ENCODE results near the gene SSBP3.

SSBP3 gene

GRCh38 chr1:54263601-54264226 is 142.5 kb downstream of the SSBP3 start:
- DNase-seq, result no peak

- no peak for DNase-seq
These were observed 143.9 kb downstream of the SSBP3 start for GRCh38 chr1:54262244-54262643.

- DNase-seq, result no peak
These were observed 145.4 kb downstream of the SSBP3 start for GRCh38 chr1:54260810-54261209.

DNA sequence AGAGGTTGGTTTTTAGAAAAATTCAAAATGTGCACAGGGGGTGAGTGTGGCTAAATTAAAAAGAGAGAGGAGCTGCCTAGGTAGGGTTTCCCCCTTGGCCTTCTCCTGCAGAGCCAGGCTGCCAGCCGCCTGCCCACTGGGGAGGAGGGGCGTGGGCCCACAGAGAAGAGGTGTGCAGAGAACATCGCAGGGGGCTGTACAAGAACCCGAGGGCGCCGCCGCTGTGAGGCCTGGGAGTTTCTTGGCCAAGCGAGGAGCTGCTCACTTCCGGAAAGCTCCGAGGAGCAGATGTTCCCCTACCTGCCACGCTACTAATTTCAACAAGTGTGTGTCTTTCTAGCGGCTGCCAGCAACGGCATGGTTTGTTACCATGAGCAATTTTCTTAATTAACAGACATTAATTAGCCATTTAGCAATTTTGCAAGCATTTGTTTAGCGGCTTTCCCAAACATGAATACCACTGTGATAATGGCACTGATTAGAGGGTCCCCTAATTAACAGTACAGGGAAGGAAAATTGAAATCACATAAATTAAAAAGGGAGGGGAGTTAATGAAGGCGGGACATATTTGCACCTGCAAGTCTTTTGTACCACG is 146.6 kb downstream of the SSBP3 start:
- DNase-seq, result no peak

DNA sequence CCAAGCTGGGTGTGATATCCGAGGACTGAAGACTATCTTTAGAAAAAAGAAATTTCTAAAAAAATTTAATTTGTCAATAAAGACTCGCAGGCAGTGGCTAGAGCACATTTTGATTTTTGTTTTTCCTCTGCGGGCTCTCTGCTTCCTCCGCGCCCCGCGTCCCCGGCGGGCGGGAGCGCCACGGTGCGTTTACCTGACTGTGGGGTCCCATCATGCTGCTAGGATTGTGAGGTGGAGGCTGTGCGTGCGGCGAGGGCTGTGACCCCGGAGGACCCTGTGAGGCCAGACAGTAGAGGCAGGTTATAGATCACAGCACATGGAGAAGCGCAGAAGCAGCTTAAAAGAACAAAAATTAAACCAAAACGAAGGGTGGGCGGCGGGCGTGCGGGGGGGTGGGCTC is 148.3 kb downstream of the SSBP3 start:
- no peak for DNase-seq

- DNase-seq, result no peak
These were observed 148.9 kb downstream of the SSBP3 start for GRCh38 chr1:54257346-54257620.

DNA sequence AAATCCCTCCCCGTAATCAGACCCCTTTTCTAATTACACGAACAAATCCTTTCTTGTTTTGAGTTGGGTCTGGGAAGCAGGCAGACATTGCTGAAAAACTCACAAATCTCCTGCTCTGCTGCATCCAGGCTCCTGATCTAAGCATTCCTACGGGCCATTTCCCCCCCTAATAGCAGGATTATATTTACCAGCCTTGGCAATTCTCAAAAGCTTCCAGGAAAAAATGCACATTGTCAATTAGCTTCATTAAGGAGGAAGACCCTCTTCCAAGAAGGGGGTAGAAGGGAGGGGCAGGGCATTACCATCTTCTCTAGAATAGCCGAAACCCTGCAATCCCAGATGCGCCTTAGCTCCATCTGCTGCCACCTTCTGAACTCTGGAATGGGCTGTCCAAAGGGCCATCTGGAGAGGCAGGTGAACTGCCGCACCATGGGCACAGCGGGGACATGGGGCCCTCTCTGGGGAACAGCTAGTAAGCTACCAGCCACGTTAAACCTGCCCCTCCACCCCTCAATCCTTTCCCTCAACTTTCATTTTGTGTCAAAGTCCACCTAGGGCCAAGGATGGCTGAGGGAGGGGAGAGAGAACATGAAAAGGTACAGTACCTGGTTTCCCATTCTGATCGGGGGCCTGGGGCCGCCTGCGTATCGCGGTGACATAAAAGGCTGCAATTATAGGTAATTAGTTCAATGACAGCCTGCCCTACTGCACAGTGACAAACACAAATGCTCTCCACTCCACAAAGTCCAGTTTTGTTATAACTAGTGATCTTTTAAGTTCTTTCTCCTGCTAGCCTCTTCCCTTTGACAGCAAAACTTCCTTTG is 149.5 kb downstream of the SSBP3 start:
- DNase-seq, result no peak

DNA sequence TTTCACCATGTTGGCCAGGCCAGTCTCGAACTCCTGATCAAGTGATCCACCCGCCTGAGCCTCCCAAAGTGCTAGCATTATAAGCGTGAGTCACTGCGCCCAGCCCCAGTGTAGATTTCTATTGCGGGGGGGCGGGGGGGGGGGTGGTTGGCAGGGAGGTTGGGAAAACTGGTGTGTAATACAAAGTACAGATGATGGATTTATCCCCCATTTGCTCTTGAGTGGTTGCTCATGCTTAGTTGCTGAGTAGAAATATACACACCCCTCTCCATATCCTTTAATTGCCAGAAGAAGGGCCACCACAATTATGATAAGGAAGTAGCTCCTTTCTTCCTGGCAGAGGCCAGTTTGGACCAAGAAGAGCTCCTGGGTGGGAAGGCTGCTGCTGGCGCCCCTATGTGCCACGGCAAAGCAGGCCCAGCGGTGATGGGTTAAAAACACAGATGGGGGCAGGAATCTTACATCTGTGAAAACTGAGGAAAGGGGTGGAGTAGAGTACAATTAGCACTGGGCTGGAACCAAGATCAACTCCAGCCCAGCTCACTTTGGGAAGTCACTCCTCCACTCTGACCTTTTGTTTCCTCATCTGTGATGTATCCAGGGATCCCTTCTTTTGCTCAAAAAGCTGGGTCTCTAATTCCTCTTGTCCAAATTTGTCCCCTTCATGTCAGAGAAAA is 151.0 kb downstream of the SSBP3 start:
- no peak for DNase-seq

DNA sequence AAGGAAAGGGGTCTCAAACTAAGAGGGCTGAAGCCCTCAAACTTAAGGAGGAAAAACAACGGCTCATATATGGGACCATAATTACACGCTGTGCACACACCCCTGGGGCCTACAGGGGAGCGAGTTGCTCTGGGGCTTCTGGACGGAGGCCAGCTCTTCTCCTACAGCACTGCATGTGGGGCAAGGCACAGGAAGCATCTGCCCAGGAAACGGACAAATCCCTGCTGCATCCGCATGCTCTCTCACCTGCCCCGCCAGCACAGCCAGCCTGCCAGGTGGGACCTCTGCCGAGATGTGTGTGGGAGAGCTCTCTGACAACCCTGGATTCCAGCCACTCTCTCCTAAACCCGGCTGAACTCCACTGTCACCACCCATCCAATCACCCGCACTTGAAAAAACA is 152.1 kb downstream of the SSBP3 start:
- DNase-seq, result peak; percentile 83 to 89

DNA sequence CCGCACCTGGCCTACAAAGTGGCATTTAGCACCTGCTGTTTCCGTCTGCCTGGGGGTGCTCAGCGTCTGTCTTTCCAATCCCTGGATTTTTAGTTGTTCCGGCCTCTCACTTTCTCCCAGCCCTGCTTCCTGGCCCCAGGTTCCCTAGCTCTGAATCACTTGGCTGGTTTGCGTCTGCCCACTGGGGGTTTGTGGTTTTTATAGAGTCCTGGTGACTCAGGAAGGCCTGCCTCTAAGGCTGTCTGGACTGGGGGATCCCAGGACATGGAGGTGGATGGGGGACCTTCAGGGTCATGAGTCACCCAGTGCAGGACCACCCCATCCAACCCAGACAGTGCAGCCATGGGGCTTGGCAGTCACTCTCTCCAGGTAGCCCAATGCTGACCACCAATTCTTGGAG is 152.7 kb downstream of the SSBP3 start:
- no peak for DNase-seq

- no peak for DNase-seq
These were observed 153.7 kb downstream of the SSBP3 start for GRCh38 chr1:54252371-54252936.

GRCh38 chr1:54250670-54251069 is 155.5 kb downstream of the SSBP3 start:
- DNase-seq, result no peak

DNA sequence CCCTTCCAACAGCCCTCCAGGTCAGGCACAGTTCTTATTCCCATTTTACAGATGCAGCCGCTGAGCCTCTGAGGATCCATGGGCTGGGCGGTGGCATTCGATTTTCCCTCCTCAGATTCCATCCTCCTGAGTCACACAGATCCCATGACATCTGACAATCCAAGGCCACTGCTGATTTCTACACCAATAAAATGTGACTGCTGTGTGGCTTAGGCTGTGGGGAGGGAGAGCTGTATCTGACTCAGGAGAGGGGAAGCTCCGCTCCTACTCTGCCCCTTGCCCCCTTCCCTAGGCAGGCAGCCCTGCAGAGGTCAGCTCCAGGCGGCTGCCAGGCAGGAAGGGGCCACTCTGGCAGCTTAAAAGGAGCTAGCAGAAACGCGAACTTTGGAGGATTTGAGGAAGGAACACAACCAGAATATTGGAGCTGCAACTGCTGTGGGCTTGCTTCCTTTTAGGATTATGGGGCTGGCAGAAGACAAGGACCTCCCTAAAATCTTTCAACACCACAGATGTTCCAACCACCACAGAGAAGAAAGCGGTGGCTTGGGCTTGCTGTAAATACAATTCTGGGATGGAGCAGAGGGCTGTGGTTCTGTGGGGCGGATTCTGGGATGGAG is 156.3 kb downstream of the SSBP3 start:
- peak; percentile 89 to 90 for DNase-seq

GRCh38 chr1:54248966-54249365 is 157.2 kb downstream of the SSBP3 start:
- DNase-seq, result no peak

- no peak for DNase-seq
These were observed 158.2 kb downstream of the SSBP3 start for GRCh38 chr1:54247863-54248515.

- DNase-seq, result no peak
These were observed 160.0 kb downstream of the SSBP3 start for GRCh38 chr1:54246116-54246721.

- no peak for DNase-seq
These were observed 160.7 kb downstream of the SSBP3 start for GRCh38 chr1:54245501-54245900.

GRCh38 chr1:54244655-54245054 is 161.5 kb downstream of the SSBP3 start:
- no peak for DNase-seq

GRCh38 chr1:54243022-54243421 is 163.2 kb downstream of the SSBP3 start:
- DNase-seq, result no peak

DNA sequence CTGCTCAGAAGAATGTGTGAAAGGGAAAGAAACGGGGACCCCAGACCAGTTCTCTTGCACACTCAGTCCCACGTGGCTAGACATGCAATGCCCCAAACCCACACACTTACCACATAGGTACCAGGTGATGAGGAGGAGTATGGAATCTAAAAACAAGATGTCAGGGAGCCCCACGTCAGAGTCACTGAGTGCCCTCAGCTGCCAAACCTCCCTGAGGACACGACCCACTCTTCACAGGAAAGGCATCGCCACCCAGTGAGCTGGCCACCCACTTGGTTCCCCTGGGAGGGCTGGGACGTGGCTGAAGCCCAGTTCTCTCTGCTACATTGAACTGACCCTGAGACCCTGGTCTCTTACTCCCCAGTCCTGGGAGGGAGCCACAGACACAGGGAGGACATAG is 164.8 kb downstream of the SSBP3 start:
- DNase-seq, result no peak

DNA sequence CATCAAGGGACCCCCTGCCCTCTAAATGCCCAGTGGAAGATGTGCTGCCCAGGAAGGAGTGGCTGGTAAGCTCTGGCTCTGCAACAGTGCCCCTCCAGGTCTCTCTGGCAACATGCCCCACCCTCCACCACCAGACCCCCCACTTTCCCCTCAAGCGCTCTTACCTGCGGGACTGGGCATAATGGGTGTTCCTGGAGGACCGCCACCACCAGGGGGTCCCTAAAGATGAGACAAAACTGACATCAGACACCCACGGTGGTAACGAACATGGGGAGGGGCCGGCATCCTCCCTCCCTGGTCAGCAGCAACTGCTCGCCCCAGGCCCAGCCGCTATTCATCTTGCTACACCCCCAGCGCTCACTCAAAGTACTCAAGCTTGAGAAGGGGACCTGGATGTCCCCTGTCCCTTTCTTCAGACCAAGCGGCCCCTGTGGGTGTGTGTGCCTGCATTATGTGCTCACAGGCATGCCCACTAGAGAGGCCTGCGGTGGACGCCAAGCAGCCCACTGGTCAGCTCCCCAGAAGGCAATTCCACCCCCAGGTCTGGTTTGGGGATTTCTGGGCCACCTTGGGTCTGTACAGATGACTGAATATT is 165.4 kb downstream of the SSBP3 start:
- no peak for DNase-seq

DNA sequence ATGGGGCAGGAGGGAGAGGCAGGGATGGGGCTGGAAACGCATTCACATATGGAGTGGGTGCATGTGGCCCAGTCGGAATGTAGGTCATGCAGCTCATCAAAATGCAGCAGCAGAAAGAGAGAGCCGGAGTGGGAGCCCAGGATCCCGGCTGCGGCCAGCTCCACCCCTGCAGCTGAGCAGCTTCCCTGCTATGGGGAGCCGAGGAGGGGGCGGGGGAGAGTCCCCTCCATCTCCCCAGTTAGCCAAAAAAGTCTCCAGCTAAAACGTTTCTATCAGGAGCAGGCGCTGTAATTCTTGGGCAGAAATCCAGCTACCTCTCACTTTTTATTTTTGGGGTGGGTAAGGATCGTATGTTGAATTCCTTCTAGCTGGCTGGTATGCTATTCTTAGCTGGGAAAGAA is 166.6 kb downstream of the SSBP3 start:
- no peak for DNase-seq

Measured in Kasumi-1 (cell line).